Lung (tissue), 12 donors: Measurements from ENCODE around the gene MYBPC2. TPM values are rescaled to one million over a fixed set of nuclear protein-coding genes. Genes with fewer than 3 reads are reported as not detected.
A peak's percentile ranks its signal among the peaks of the same experiment; 100 is the strongest.

Source experiments
- ATAC-seq: fragments of 200-7000 bp; cut with Tn5 transposase; one replicate; pipeline ENCODE4 v1.9.1; 2020; ENCODE audit warnings: moderate number of reproducible peaks; ENCODE audit not compliant: insufficient read depth, low FRiP score
- DNase-seq, 3 donors: peaks; one replicate each; pipeline ENCODE4 v3.0.0-alpha.2; 2013 to 2017
- H3K27ac ChIP-seq, 2 donors: one replicate each; pipeline ENCODE4 v1.5.1; 2013; ENCODE audit warnings: mild to moderate bottlenecking in 2 of 2, moderate library complexity in 2 of 2, control low read depth in 1 of 2, inconsistent platforms in 1 of 2, low read depth in 1 of 2, low read length in 1 of 2
- H3K27me3 ChIP-seq, 3 donors: one replicate each; pipeline ENCODE4 v1.5.1; 2013; ENCODE audit warnings: low read length in 2 of 3; ENCODE audit not compliant: control insufficient read depth in 3 of 3, insufficient read depth in 3 of 3
- H3K36me3 ChIP-seq, 4 donors: one replicate each; pipeline ENCODE4 v1.5.1; 2013; ENCODE audit warnings: low read length in 4 of 4, mild to moderate bottlenecking in 1 of 4, moderate library complexity in 1 of 4; ENCODE audit not compliant: control insufficient read depth in 4 of 4, insufficient read depth in 4 of 4
- H3K4me1 ChIP-seq, 5 donors: one replicate each; pipeline ENCODE4 v1.5.1; 2013; ENCODE audit warnings: low read length in 5 of 5, mild to moderate bottlenecking in 2 of 5, moderate library complexity in 1 of 5; ENCODE audit not compliant: control insufficient read depth in 5 of 5, insufficient read depth in 5 of 5
- H3K4me3 ChIP-seq: one replicate; pipeline ENCODE4 v1.5.1; 2013; ENCODE audit warnings: mild to moderate bottlenecking, control low read depth, moderate library complexity
- H3K9ac ChIP-seq, 2 donors: one replicate each; pipeline ENCODE4 v1.5.1; 2013; ENCODE audit warnings: low read length in 2 of 2, control low read depth in 1 of 2; ENCODE audit not compliant: insufficient read depth in 1 of 2
- H3K9me3 ChIP-seq, 4 donors: one replicate each; pipeline ENCODE4 v1.5.1; 2013; ENCODE audit warnings: low read length in 3 of 4, mild to moderate bottlenecking in 1 of 4, moderate library complexity in 1 of 4; ENCODE audit not compliant: control insufficient read depth in 4 of 4, insufficient read depth in 3 of 4
- WGBS, 2 donors: extraction: QIAGEN DNeasy Blood & Tissue Kit; methylation state at CpG; one replicate each; pipeline ENCODE4 v1.1.7; 2013; 5-methylcytosine and 5-hydroxymethylcytosine counted together
- polyA plus RNA-seq, 2 donors: library from polyadenylated mRNA; stranded (reverse); fragments of 200-250 nt; gene quantifications; one replicate each; pipeline ENCODE4 v1.2.1, GENCODE V29; 2013
- total RNA-seq, 2 donors: library from RNA; depleted of rRNA in 1 of 2; stranded (reverse); fragments of >200 nt in 1 of 2; gene quantifications; one replicate each; pipeline ENCODE4 v1.2.1, GENCODE V29; 2014 to 2021
- TF ChIP-seq, protein P1 (sequence below): IDR thresholded peaks from 2 replicates; pipeline ENCODE4 v1.5.1; 2012; ENCODE audit warnings: mild to moderate bottlenecking; ENCODE audit errors: control extremely low read depth, extremely low read depth
- donor health status: control.
- donor health status: control.
- donor health status: Bipolar disorder and iron deficiency.
- donor health status: healthy.
- donor health status: DM: yes; HTN: yes; CAD: no.

The MYBPC2 gene
- total and polyA plus RNA-seq, 4 donors = 0.04 to 0.91 (median 0.38) TPM

GRCh38 chr19:50427318-50427925 lies 5.3 kb upstream of the MYBPC2 start:
- Histone ChIP-seq H3K27me3 (peaks cover 0 to 7% (median 0%) of the 10 kb centered on the region in 3 donors), H3K4me3 (no peak overlapping the region), H3K36me3 (no peaks in the 10 kb centered on the region), H3K4me1 (peaks cover 0 to 16% (median 3%) of the 10 kb centered on the region in 5 donors), H3K9me3 (no peaks in the 10 kb centered on the region), H3K27ac (peak overlapping the region in 1 of 2 donors; percentile 66), H3K9ac (no peak overlapping the region)
- TF ChIP-seq, protein P1, sequence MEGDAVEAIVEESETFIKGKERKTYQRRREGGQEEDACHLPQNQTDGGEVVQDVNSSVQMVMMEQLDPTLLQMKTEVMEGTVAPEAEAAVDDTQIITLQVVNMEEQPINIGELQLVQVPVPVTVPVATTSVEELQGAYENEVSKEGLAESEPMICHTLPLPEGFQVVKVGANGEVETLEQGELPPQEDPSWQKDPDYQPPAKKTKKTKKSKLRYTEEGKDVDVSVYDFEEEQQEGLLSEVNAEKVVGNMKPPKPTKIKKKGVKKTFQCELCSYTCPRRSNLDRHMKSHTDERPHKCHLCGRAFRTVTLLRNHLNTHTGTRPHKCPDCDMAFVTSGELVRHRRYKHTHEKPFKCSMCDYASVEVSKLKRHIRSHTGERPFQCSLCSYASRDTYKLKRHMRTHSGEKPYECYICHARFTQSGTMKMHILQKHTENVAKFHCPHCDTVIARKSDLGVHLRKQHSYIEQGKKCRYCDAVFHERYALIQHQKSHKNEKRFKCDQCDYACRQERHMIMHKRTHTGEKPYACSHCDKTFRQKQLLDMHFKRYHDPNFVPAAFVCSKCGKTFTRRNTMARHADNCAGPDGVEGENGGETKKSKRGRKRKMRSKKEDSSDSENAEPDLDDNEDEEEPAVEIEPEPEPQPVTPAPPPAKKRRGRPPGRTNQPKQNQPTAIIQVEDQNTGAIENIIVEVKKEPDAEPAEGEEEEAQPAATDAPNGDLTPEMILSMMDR = no peak
- ATAC-seq (no peak), DNase-seq (no peak)
- 81 to 89% methylated on average over 24 to 26 of the region's 26 CpGs for WGBS, 2 donors

DNA sequence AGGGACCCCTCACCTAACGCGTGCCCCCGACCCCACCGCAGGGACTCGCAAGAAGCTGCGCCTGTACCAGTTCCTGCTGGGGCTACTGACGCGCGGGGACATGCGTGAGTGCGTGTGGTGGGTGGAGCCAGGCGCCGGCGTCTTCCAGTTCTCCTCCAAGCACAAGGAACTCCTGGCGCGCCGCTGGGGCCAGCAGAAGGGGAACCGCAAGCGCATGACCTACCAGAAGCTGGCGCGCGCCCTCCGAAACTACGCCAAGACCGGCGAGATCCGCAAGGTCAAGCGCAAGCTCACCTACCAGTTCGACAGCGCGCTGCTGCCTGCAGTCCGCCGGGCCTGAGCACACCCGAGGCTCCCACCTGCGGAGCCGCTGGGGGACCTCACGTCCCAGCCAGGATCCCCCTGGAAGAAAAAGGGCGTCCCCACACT lies 4.7 kb upstream of the MYBPC2 start:
- H3K9me3 ChIP-seq = no peaks in the 10 kb centered on the region
- H3K4me1 ChIP-seq = peaks cover 0 to 21% (median 3%) of the 10 kb centered on the region in 5 donors
- no peak overlapping the region for H3K4me3 ChIP-seq
- peak; percentile 85 to 94 (median 90) for DNase-seq
- peak overlapping the region in 1 of 2 donors; percentile 42 for H3K9ac ChIP-seq
- WGBS, 2 donors = 3 to 10% methylated on average over 33 to 38 of the region's 38 CpGs
- peak overlapping the region in 1 of 2 donors; percentile 66 for H3K27ac ChIP-seq
- ATAC-seq = peak; percentile 57
- TF ChIP-seq, protein P1 = no peak
- H3K36me3 ChIP-seq = no peaks in the 10 kb centered on the region
- H3K27me3 ChIP-seq = peaks cover 0 to 7% (median 0%) of the 10 kb centered on the region in 3 donors

GRCh38 chr19:50428772-50429463 lies 3.8 kb upstream of the MYBPC2 start:
- Histone ChIP-seq H3K4me3 (no peak overlapping the region), H3K36me3 (no peaks in the 10 kb centered on the region), H3K9me3 (no peaks in the 10 kb centered on the region), H3K27me3 (peaks cover 0 to 7% (median 0%) of the 10 kb centered on the region in 3 donors), H3K4me1 (peaks cover 0 to 21% (median 3%) of the 10 kb centered on the region in 5 donors), H3K9ac (no peak overlapping the region), H3K27ac (no peak overlapping the region)
- TF ChIP-seq, protein P1 = no peak
- no peak for DNase-seq
- WGBS, 2 donors = 83 to 89% methylated on average over 7 of the region's 7 CpGs
- no peak for ATAC-seq
